ENCODE measurements around the gene ENOX1. TPM values are rescaled to one million over a fixed set of nuclear protein-coding genes. Genes with fewer than 3 reads are reported as not detected.

The ENOX1 gene
- total RNA-seq, 2 donors from 2014 or later: 0.33 TPM; not detected in 1

- TF ChIP-seq, protein P1, sequence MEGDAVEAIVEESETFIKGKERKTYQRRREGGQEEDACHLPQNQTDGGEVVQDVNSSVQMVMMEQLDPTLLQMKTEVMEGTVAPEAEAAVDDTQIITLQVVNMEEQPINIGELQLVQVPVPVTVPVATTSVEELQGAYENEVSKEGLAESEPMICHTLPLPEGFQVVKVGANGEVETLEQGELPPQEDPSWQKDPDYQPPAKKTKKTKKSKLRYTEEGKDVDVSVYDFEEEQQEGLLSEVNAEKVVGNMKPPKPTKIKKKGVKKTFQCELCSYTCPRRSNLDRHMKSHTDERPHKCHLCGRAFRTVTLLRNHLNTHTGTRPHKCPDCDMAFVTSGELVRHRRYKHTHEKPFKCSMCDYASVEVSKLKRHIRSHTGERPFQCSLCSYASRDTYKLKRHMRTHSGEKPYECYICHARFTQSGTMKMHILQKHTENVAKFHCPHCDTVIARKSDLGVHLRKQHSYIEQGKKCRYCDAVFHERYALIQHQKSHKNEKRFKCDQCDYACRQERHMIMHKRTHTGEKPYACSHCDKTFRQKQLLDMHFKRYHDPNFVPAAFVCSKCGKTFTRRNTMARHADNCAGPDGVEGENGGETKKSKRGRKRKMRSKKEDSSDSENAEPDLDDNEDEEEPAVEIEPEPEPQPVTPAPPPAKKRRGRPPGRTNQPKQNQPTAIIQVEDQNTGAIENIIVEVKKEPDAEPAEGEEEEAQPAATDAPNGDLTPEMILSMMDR (conservative IDR thresholded peaks at IDR 0.05): no peak
- peaks cover 20% of the 10 kb centered on the region for H3K4me1 Mint-ChIP-seq
- 94 to 95% methylated on average over 4 to 5 of the region's 5 CpGs for whole genome bisulfite sequencing, 2 experiments (ENCODE audit: insufficient coverage in 1 of 2, insufficient read length in 1 of 2)
- H3K27me3 ChIP-seq (ENCODE audit: control insufficient read depth, insufficient read depth, low read length, poor library complexity, severe bottlenecking): no peaks in the 10 kb centered on the region
- no peaks in the 10 kb centered on the region for H3K36me3 Mint-ChIP-seq (ENCODE audit: low read depth)
- H3K4me3 ChIP-seq (ENCODE audit: low read length): no peak overlapping the region
- no peak overlapping the region for H3K4me3 Mint-ChIP-seq
- H3K9ac ChIP-seq (ENCODE audit: extremely low read depth, low read length, poor library complexity, severe bottlenecking): no peak overlapping the region
- no peak overlapping the region for H3K27ac Mint-ChIP-seq
- H3K27ac ChIP-seq (ENCODE audit: low read depth, low read length): no peak overlapping the region
- H3K9me3 Mint-ChIP-seq: peaks cover 3% of the 10 kb centered on the region
- no peak for DNase-seq
- H3K27me3 Mint-ChIP-seq (ENCODE audit: insufficient read depth): no peaks in the 10 kb centered on the region
- no peaks in the 10 kb centered on the region for H3K36me3 ChIP-seq (ENCODE audit: control insufficient read depth, insufficient read depth, low read length)
- no peaks in the 10 kb centered on the region for H3K9me3 ChIP-seq (ENCODE audit: control insufficient read depth, low read length)
- H3K4me1 ChIP-seq (ENCODE audit: control insufficient read depth, insufficient read depth, low read length): peaks cover 10% of the 10 kb centered on the region
Observed at GRCh38 chr13:43260999-43261398, 525.8 kb downstream of the ENOX1 start.

DNA sequence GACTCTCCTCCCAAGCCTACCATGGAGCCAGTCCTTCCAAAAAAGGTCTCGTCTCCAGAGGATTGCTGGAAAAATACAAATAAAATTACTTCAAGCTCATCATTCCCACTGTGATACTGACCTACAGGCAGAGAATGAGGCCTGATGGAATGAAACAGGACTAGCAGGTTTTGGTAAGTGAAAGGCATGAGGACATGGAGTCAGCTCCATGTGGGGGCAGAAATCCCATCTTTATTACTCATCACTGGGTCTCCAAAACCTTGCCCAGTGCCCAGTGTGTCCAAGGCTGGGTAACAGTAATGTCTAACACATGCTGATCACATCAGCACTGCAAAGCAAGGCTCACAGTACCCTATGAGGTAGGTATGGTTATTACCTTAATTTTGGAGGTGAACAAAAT lies 528.0 kb downstream of the ENOX1 start:
- Mint-ChIP-seq H3K4me3 (no peak overlapping the region), H3K9me3 (peaks cover 3% of the 10 kb centered on the region), H3K27ac (no peak overlapping the region), H3K36me3 (ENCODE audit: low read depth) (no peaks in the 10 kb centered on the region), H3K4me1 (peaks cover 20% of the 10 kb centered on the region), H3K27me3 (ENCODE audit: insufficient read depth) (no peaks in the 10 kb centered on the region)
- Histone ChIP-seq H3K4me3 (ENCODE audit: low read length) (no peak overlapping the region), H3K9me3 (ENCODE audit: control insufficient read depth, low read length) (no peaks in the 10 kb centered on the region), H3K27me3 (ENCODE audit: control insufficient read depth, insufficient read depth, low read length, poor library complexity, severe bottlenecking) (no peaks in the 10 kb centered on the region), H3K27ac (ENCODE audit: low read depth, low read length) (no peak overlapping the region), H3K4me1 (ENCODE audit: control insufficient read depth, insufficient read depth, low read length) (peaks cover 9% of the 10 kb centered on the region), H3K9ac (ENCODE audit: extremely low read depth, low read length, poor library complexity, severe bottlenecking) (no peak overlapping the region), H3K36me3 (ENCODE audit: control insufficient read depth, insufficient read depth, low read length) (no peaks in the 10 kb centered on the region)
- TF ChIP-seq, protein P1 (conservative IDR thresholded peaks at IDR 0.05): no peak
- 88% methylated on average over 1 of the region's 1 CpG; no CpG with 5 or more reads in 1 of the 2 experiments for WGBS, 2 experiments (ENCODE audit: insufficient coverage in 1 of 2, insufficient read length in 1 of 2)
- no peak for DNase-seq

DNA sequence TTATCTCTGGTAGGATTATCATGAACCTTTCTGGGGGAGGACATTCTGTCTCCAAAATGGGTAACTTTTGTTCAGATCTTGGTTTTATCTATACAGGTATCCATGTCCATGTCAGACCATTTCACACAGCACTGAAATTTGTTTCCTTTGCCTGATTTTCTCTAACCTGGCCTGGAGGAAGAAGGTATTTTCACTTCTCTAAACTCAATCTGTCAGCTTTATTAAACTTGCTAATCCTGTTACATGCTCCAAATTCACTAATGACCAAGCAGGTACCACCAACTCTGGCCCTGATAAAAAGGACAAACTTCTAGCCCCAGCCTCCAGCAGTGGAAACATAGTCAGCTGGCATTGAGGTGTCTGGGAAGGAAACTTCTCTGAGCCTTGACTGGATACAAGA lies 529.0 kb downstream of the ENOX1 start:
- H3K9me3 Mint-ChIP-seq: peaks cover 3% of the 10 kb centered on the region
- TF ChIP-seq, protein P1 (conservative IDR thresholded peaks at IDR 0.05): no peak
- Histone ChIP-seq H3K9me3 (ENCODE audit: control insufficient read depth, low read length) (no peaks in the 10 kb centered on the region), H3K9ac (ENCODE audit: extremely low read depth, low read length, poor library complexity, severe bottlenecking) (no peak overlapping the region), H3K4me3 (ENCODE audit: low read length) (no peak overlapping the region), H3K36me3 (ENCODE audit: control insufficient read depth, insufficient read depth, low read length) (no peaks in the 10 kb centered on the region), H3K27ac (ENCODE audit: low read depth, low read length) (no peak overlapping the region), H3K4me1 (ENCODE audit: control insufficient read depth, insufficient read depth, low read length) (no peaks in the 10 kb centered on the region), H3K27me3 (ENCODE audit: control insufficient read depth, insufficient read depth, low read length, poor library complexity, severe bottlenecking) (peaks cover 6% of the 10 kb centered on the region)
- H3K27ac Mint-ChIP-seq: no peak overlapping the region
- peaks cover 4% of the 10 kb centered on the region for H3K27me3 Mint-ChIP-seq (ENCODE audit: insufficient read depth)
- no peak overlapping the region for H3K4me3 Mint-ChIP-seq
- DNase-seq: no peak
- peaks cover 11% of the 10 kb centered on the region for H3K4me1 Mint-ChIP-seq
- H3K36me3 Mint-ChIP-seq (ENCODE audit: low read depth): no peaks in the 10 kb centered on the region

All from endodermal cell (in vitro differentiated cells).